HCT116 (cell line): ENCODE data around the gene DIS3L.

Source experiments
- ELF1 ChIP-seq: IDR thresholded peaks from 2 replicates; pipeline ENCODE4 v1.6.1; 2012; ENCODE audit warnings: low read depth, borderline replicate concordance
- EZH2phosphoT487 ChIP-seq: fragments of 200-600 bp; IDR thresholded peaks from 2 replicates; pipeline ENCODE4 v1.6.1; 2018; ENCODE audit warnings: antibody characterized with exemption, borderline replicate concordance
- POLR2A ChIP-seq: IDR thresholded peaks from 2 replicates; pipeline ENCODE4 v1.7.0; 2011; ENCODE audit warnings: borderline replicate concordance; ENCODE audit not compliant: insufficient read depth, insufficient read length; ENCODE audit errors: extremely low read depth
- POLR2AphosphoS5 ChIP-seq: IDR thresholded peaks from 2 replicates; pipeline ENCODE4 v1.6.1; 2011; ENCODE audit warnings: mild to moderate bottlenecking, low read depth, low read length, moderate library complexity
- TF ChIP-seq, protein P1 (sequence below), 3 experiments: fragments of 200-600 bp in 1 of 3; sonication (generic) in 1 of 3; IDR thresholded peaks in 2 of 3; conservative IDR thresholded peaks in 1 of 3; 2 replicates each; pipeline ENCODE4 v1.5.1; 2012 to 2017; ENCODE audit warnings: low read depth in 2 of 3, low read length in 2 of 3, antibody characterized with exemption in 1 of 3, borderline replicate concordance in 1 of 3, control low read depth in 1 of 3, mild to moderate bottlenecking in 1 of 3, mixed read lengths in 1 of 3, mixed run types in 1 of 3, moderate library complexity in 1 of 3; ENCODE audit not compliant: insufficient read depth in 1 of 3
- TF ChIP-seq, protein P2 (sequence below): IDR thresholded peaks from 2 replicates; pipeline ENCODE4 v1.6.1; 2012

DNA sequence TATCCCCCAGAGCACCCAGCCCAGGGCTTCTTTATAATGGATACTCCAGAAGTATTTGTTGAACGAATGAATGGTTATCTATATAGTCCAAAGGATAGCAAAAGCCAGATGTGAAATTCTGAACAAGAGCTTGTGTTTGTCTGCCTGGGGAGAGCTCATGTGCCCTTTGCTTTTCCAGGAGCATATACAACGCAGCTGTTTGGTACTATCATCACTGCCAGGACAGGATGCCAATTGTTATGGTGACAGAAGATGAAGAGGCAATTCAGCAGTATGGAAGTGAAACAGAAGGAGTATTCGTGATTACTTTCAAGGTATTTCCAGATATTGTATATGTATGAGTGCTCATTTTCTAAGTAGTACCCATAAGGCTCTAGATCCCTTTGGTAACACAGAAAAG lies 15.2 kb downstream of the DIS3L start:
- TF ChIP-seq, protein P1, sequence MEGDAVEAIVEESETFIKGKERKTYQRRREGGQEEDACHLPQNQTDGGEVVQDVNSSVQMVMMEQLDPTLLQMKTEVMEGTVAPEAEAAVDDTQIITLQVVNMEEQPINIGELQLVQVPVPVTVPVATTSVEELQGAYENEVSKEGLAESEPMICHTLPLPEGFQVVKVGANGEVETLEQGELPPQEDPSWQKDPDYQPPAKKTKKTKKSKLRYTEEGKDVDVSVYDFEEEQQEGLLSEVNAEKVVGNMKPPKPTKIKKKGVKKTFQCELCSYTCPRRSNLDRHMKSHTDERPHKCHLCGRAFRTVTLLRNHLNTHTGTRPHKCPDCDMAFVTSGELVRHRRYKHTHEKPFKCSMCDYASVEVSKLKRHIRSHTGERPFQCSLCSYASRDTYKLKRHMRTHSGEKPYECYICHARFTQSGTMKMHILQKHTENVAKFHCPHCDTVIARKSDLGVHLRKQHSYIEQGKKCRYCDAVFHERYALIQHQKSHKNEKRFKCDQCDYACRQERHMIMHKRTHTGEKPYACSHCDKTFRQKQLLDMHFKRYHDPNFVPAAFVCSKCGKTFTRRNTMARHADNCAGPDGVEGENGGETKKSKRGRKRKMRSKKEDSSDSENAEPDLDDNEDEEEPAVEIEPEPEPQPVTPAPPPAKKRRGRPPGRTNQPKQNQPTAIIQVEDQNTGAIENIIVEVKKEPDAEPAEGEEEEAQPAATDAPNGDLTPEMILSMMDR (IDR thresholded peaks at IDR 0.05 in 2 of 3, conservative IDR thresholded peaks at IDR 0.05 in 1 of 3; ENCODE audit: borderline replicate concordance in 1 of 3, insufficient read depth in 1 of 3, low read depth in 2 of 3, low read length in 2 of 3), result no peak
- TF ChIP-seq ELF1 (no peak), EZH2phosphoT487 (no peak), POLR2AphosphoS5 (no peak), POLR2A (no peak)
- TF ChIP-seq, protein P2, sequence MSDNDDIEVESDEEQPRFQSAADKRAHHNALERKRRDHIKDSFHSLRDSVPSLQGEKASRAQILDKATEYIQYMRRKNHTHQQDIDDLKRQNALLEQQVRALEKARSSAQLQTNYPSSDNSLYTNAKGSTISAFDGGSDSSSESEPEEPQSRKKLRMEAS, result no peak
